H54 (cell line): ENCODE measurements around the gene IGSF10.

ENCODE experiments used
- DNase-seq: peaks from one replicate; pipeline ENCODE4 v3.0.0; 2011; ENCODE audit warnings: low spot score, mixed read lengths; ENCODE audit not compliant: insufficient read length
- FAIRE-seq: peaks from 3 replicates; lab custom pipeline; 2011; peaks lifted over from hg19 to GRCh38; lab: Jason Lieb, UNC
- POLR2A ChIP-seq: IDR thresholded peaks from 2 replicates; pipeline ENCODE4 v1.6.1; 2011; ENCODE audit warnings: low read depth, mild to moderate bottlenecking, low read length

Gene IGSF10

GRCh38 chr3:151480492-151480891, 19.6 kb upstream of the IGSF10 start:
- FAIRE-seq: no peak
- no peak for DNase-seq
- TF ChIP-seq POLR2A: no peak

DNA sequence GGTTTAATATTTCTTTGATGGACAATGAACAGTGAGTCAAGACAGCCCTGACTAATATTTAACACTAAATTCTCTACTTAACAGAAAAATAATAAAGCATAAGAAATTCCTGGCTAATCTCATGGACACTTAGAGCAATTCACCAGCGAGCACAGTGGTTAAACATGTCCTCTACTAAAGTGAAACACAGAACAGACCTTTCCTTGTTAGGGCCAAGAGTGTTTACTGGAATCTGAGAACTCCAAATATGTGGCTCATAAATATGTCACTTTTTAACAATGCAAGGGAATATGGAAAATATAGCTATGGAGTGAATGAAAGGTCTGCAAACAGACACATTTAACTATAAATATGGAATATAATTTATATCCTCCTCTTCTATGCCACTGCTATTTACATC, 18.6 kb upstream of the IGSF10 start:
- no peak for TF ChIP-seq POLR2A
- DNase-seq: no peak
- FAIRE-seq: no peak

DNA sequence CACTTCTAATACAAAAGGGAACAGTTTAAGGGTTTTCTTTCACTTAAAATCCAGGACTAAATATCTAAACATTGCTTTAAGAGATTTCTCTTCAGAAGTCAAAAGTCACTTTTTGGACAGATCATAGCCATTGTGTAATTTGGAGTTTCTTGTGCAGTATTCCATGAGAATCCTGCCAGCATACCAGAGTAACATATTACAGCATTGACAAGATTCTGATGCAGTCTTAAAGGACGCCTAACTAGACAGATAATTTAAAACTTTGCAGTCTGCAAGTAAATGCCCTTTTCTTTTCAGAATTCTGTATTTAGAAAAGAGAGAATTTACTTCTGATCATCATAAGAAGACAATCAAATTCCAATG, 17.5 kb upstream of the IGSF10 start:
- DNase-seq (no peak), FAIRE-seq (no peak)
- TF ChIP-seq POLR2A: no peak

GRCh38 chr3:151477591-151478334, 16.9 kb upstream of the IGSF10 start:
- FAIRE-seq: no peak
- DNase-seq: no peak
- TF ChIP-seq POLR2A: no peak

GRCh38 chr3:151476344-151477018, 15.6 kb upstream of the IGSF10 start:
- no peak for FAIRE-seq
- no peak for DNase-seq

DNA sequence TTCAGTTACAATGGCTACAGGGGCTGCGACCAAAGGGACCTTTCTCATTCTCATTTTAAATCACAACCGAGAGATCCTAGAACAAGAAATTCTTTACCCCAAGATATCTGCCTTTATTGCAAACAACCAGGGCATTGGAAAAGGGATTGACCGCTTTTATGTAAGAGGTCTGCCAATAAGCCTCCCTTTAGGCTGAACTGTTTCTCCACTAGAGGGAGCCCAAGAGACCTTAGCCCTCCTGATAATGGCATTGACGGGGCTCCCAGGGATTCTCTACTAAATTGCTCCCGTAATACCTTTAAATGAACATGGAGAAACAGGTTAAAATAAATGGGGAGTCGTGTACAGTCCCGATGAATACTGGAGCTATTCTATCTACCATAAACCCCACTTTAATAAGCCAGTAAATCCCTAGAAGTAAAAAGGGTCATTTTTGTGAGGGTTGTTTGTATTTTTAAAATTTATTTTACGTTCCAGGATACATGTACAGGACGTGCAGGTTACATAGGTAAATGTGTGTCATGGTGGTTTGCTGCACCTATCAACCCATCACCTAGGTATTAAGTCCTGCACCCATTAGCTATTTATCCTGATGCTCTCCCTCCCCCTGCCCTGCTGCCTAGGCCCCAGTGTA, 7.5 kb upstream of the IGSF10 start:
- DNase-seq: peak; percentile 41
- peak; percentile 93 for FAIRE-seq
- no peak for TF ChIP-seq POLR2A

More at GRCh38 chr3:151476344-151477018, 15.6 kb upstream of the IGSF10 start:
- TF ChIP-seq POLR2A: no peak

GRCh38 chr3:151467069-151467468, 6.2 kb upstream of the IGSF10 start:
- FAIRE-seq (no peak), DNase-seq (no peak)
- no peak for TF ChIP-seq POLR2A

DNA sequence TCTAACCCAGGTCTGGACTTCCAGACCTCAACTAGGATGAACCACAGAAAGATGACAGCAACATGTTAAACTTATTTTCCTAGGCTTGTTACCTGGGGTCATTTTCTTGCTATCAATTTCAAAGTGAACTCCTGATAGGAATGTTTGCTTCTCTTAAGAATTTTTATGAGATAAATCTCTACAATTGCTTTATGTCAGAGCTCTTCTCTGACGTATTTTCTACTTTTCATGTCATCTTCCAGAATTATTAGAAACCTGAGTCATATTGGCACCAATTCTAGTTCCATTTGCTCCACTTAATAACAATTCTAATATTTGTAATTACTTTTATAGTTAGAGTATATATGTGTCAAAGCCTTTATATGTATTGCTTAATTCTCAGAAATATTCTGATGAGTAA, 2.1 kb upstream of the IGSF10 start:
- no peak for TF ChIP-seq POLR2A
- DNase-seq (no peak), FAIRE-seq (no peak)

DNA sequence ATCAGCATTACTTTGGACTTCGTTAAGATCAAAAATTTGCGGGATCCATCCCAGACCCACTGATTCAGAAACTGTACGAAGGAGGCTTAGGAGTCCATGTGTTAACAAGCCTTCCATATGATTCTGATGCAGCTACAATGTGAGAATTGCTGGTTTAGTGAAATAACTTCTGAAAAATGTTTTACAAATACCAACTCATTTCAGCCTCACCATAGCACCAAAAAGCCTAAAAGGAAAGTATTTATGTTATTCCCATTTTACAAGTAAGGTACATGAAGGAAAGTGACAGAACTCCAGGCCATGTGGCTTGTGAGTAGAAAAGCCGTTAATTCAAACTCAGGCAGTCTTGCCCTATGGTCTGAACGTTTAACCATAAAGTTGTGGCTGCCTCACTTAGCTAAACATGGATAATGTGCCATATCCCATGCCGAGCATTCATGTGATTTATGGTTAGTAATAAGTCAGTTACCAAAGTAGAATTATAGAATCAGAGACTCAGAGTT, 1.5 kb upstream of the IGSF10 start:
- TF ChIP-seq POLR2A: no peak
- DNase-seq: no peak
- FAIRE-seq: no peak

DNA sequence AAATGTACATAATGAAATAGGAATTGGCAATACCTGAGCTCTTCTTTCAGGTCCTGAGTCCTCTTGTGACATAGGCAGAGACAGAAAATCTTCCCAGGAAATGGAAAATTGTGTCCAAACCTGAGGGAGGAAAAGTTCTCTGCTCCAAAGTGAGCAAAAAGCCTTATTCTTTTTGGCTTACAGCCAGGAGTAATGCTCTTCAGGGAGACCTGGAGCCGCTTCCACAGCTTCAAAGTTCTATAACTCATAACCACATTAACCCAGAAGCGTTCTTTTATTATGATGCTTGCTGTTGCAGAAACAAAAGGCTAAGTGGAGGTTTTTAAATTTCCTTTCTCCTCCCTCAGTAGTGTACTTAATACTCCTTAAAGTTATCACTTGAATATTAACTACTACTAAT, 633 bp downstream of the IGSF10 start:
- FAIRE-seq (no peak), DNase-seq (no peak)
- no peak for TF ChIP-seq POLR2A

GRCh38 chr3:151459358-151459757, 1.5 kb downstream of the IGSF10 start:
- FAIRE-seq (no peak), DNase-seq (no peak)

GRCh38 chr3:151456065-151456464, 4.8 kb downstream of the IGSF10 start:
- TF ChIP-seq POLR2A: no peak
- FAIRE-seq (no peak), DNase-seq (no peak)

More at GRCh38 chr3:151459358-151459757, 1.5 kb downstream of the IGSF10 start:
- TF ChIP-seq POLR2A: no peak

DNA sequence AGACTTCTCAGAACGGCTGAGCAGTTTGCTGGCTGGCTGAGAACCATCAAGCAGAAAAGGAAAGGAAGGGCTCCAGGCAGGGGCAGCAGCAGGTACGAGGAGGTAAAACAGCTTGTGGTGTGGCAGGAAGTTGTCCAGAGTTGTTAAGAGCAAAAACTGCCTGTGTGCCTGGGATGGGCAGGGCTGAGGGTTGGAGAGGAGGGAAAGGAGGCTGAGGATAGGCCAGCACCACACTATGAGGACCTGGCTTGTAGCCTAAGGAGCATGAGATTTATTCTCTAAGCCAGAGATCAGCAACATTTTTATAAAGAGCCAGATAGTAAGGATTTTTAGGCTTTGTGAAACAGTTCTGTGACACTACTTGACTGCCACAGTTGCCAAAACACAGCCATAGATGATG, 8.0 kb downstream of the IGSF10 start:
- no peak for TF ChIP-seq POLR2A
- DNase-seq (no peak), FAIRE-seq (no peak)

- DNase-seq (no peak), FAIRE-seq (no peak)
- TF ChIP-seq POLR2A: no peak
These were observed 8.5 kb downstream of the IGSF10 start for GRCh38 chr3:151452368-151452767.
